Neural cell (in vitro differentiated cells): ENCODE data around the gene OR4D11. TPM values are rescaled to one million over a fixed set of nuclear protein-coding genes. Genes with fewer than 3 reads are reported as not detected.

ENCODE experiments used
- H2AFZ ChIP-seq: fragments of 200-600, 300-800 bp; sonication (generic), shearing (Covaris generic); 2 replicates; pipeline ENCODE4 v1.6.0; 2014; ENCODE audit warnings: low read depth, mild to moderate bottlenecking, antibody characterized with exemption, low read length, moderate library complexity
- H3F3A ChIP-seq: fragments of 200-600 bp; shearing (Covaris generic); 2 replicates; pipeline ENCODE4 v1.6.1; 2016; ENCODE audit warnings: mild to moderate bottlenecking, moderate library complexity, mixed read lengths, antibody characterized with exemption, low read length; ENCODE audit not compliant: insufficient read depth, poor library complexity, severe bottlenecking
- H3K27ac ChIP-seq: fragments of 200-600, 300-800 bp; sonication (generic), shearing (Covaris generic); 2 replicates; pipeline ENCODE4 v1.5.1; 2014; ENCODE audit warnings: mild to moderate bottlenecking, low read length, moderate library complexity
- H3K27me3 ChIP-seq: fragments of 300-800, 200-600 bp; sonication (generic), shearing (Covaris generic); 2 replicates; pipeline ENCODE4 v1.6.0; 2014; ENCODE audit warnings: mild to moderate bottlenecking, low read depth, low read length, moderate library complexity; ENCODE audit not compliant: insufficient read depth
- H3K36me3 ChIP-seq: fragments of 300-800, 200-600 bp; sonication (generic), shearing (Covaris generic); 2 replicates; pipeline ENCODE4 v1.5.1; 2014; ENCODE audit warnings: mild to moderate bottlenecking, antibody characterized with exemption, low read length, moderate library complexity; ENCODE audit not compliant: insufficient read depth
- H3K4me2 ChIP-seq: fragments of 300-800, 200-600 bp; sonication (generic), shearing (Covaris generic); 2 replicates; pipeline ENCODE4 v1.6.0; 2014; ENCODE audit warnings: mild to moderate bottlenecking, low read length
- H3K4me3 ChIP-seq: fragments of 300-800, 200-600 bp; sonication (generic), shearing (Covaris generic); 2 replicates; pipeline ENCODE4 v1.5.1; 2014; ENCODE audit warnings: mild to moderate bottlenecking, low read length, moderate library complexity
- H3K79me2 ChIP-seq: fragments of 200-600 bp; shearing (Covaris generic); replicated peaks from 2 replicates; pipeline ENCODE4 v1.6.0; 2014; ENCODE audit warnings: mild to moderate bottlenecking, low read length, moderate library complexity; ENCODE audit not compliant: insufficient read depth
- H3K9ac ChIP-seq: fragments of 300-800, 200-600 bp; sonication (generic), shearing (Covaris generic); 2 replicates; pipeline ENCODE4 v1.6.1; 2016; ENCODE audit warnings: mild to moderate bottlenecking, low read length, mixed read lengths
- H3K9me2 ChIP-seq: fragments of 200-600 bp; shearing (Covaris generic); 2 replicates; pipeline ENCODE4 v1.6.1; 2016; ENCODE audit warnings: mild to moderate bottlenecking, low read length, mixed read lengths; ENCODE audit not compliant: insufficient read depth
- H3K9me3 ChIP-seq: fragments of 200-600, 300-800 bp; sonication (generic), shearing (Covaris generic); 2 replicates; pipeline ENCODE4 v1.6.1; 2016; ENCODE audit warnings: mild to moderate bottlenecking, mixed run types, low read length, moderate library complexity, mixed read lengths
- H4K20me1 ChIP-seq: fragments of 200-600 bp; shearing (Covaris generic); 2 replicates; pipeline ENCODE4 v1.6.1; 2016; ENCODE audit warnings: mild to moderate bottlenecking, mixed run types; ENCODE audit not compliant: insufficient read depth
- CTCF ChIP-seq: fragments of 450-650 bp; IDR thresholded peaks from 2 replicates; pipeline ENCODE4 v1.5.1; 2014; ENCODE audit warnings: antibody characterized with exemption, mild to moderate bottlenecking, moderate library complexity; ENCODE audit not compliant: poor library complexity, severe bottlenecking
- EP300 ChIP-seq: fragments of 450-650 bp; conservative IDR thresholded peaks from 2 replicates; pipeline ENCODE4 v1.6.1; 2014; ENCODE audit warnings: antibody characterized with exemption, mild to moderate bottlenecking, moderate library complexity; ENCODE audit not compliant: poor library complexity, severe bottlenecking
- EZH2 ChIP-seq: fragments of 200-600, 300-800 bp; shearing (Covaris generic), sonication (generic); IDR thresholded peaks from 2 replicates; pipeline ENCODE4 v1.6.1; 2014; ENCODE audit warnings: antibody characterized with exemption, low read length, borderline replicate concordance, mild to moderate bottlenecking; ENCODE audit not compliant: insufficient read depth, poor library complexity, severe bottlenecking
- MXI1 ChIP-seq: fragments of 450-650 bp; conservative IDR thresholded peaks from 2 replicates; pipeline ENCODE4 v1.6.1; 2014; ENCODE audit warnings: antibody characterized with exemption, mild to moderate bottlenecking; ENCODE audit not compliant: poor library complexity, severe bottlenecking
- POLR2AphosphoS5 ChIP-seq: IDR thresholded peaks from 2 replicates; pipeline ENCODE4 v1.6.1; 2012
- RAD21 ChIP-seq: fragments of 450-650 bp; conservative IDR thresholded peaks from 2 replicates; pipeline ENCODE4 v1.6.1; 2014; ENCODE audit warnings: antibody characterized with exemption, mild to moderate bottlenecking, moderate library complexity
- SMC3 ChIP-seq: fragments of 450-650 bp; conservative IDR thresholded peaks from 2 replicates; pipeline ENCODE4 v1.6.1; 2014; ENCODE audit warnings: antibody characterized with exemption, mild to moderate bottlenecking, moderate library complexity; ENCODE audit not compliant: poor library complexity
- TAF1 ChIP-seq: IDR thresholded peaks from 2 replicates; pipeline ENCODE4 v1.6.1; 2012; ENCODE audit warnings: low read depth
- polyA plus RNA-seq: library from polyadenylated mRNA; depleted of rRNA; stranded (reverse); fragments of >200 nt; gene quantifications from 2 replicates; pipeline ENCODE4 v1.2.3, GENCODE V29; 2014
- TF ChIP-seq, protein P1 (sequence below): IDR thresholded peaks from 2 replicates; pipeline ENCODE4 v1.6.1; 2012; ENCODE audit warnings: borderline replicate concordance

The OR4D11 gene
- polyA plus RNA-seq, 1 donor from 2014 or later = not detected

DNA sequence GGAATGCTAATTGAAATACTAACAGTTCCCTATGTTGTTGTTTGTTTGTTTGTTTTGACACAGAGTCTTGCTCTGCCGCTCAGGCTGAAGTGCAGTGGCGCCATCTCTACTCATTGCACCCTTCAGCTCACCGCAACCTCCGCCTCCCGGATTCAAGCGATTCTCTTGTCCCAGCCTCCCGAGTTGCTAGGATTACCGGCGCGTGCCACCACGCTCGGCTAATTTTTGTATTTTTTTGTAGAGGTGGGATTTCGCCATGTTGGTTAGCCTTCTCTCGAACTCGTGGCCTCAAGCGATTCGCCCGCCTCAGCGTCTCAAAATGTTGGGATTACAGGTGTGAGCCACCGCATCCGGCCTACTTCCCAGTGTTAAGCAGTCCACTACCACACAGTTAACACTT lies 49.9 kb downstream of the OR4D11 start:
- Histone ChIP-seq H3K9me3 (no peaks in the 10 kb centered on the region), H3K27me3 (no peaks in the 10 kb centered on the region), H3F3A (peaks cover 12% of the 10 kb centered on the region), H3K9ac (no peak overlapping the region), H3K27ac (no peak overlapping the region), H3K9me2 (no peaks in the 10 kb centered on the region), H3K79me2 (no peaks in the 10 kb centered on the region), H3K36me3 (no peaks in the 10 kb centered on the region), H3K4me2 (no peak overlapping the region), H4K20me1 (no peaks in the 10 kb centered on the region), H3K4me3 (no peak overlapping the region), H2AFZ (no peak overlapping the region)
- no peak for TF ChIP-seq EZH2
- TF ChIP-seq TAF1 = no peak
- TF ChIP-seq SMC3 = no peak
- TF ChIP-seq MXI1 = no peak
- no peak for TF ChIP-seq EP300
- TF ChIP-seq, protein P1, sequence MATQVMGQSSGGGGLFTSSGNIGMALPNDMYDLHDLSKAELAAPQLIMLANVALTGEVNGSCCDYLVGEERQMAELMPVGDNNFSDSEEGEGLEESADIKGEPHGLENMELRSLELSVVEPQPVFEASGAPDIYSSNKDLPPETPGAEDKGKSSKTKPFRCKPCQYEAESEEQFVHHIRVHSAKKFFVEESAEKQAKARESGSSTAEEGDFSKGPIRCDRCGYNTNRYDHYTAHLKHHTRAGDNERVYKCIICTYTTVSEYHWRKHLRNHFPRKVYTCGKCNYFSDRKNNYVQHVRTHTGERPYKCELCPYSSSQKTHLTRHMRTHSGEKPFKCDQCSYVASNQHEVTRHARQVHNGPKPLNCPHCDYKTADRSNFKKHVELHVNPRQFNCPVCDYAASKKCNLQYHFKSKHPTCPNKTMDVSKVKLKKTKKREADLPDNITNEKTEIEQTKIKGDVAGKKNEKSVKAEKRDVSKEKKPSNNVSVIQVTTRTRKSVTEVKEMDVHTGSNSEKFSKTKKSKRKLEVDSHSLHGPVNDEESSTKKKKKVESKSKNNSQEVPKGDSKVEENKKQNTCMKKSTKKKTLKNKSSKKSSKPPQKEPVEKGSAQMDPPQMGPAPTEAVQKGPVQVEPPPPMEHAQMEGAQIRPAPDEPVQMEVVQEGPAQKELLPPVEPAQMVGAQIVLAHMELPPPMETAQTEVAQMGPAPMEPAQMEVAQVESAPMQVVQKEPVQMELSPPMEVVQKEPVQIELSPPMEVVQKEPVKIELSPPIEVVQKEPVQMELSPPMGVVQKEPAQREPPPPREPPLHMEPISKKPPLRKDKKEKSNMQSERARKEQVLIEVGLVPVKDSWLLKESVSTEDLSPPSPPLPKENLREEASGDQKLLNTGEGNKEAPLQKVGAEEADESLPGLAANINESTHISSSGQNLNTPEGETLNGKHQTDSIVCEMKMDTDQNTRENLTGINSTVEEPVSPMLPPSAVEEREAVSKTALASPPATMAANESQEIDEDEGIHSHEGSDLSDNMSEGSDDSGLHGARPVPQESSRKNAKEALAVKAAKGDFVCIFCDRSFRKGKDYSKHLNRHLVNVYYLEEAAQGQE = no peak
- no peak for TF ChIP-seq RAD21
- TF ChIP-seq POLR2AphosphoS5 = no peak
- TF ChIP-seq CTCF = no peak

Other genes starting within 250 kb of the OR4D11 start
- gene OR5AN1, start 144.7 kb upstream of the OR4D11 start, polyA plus RNA-seq = not detected in 2 replicates
- not detected in 2 replicates for gene OR5A2, start 77.2 kb upstream of the OR4D11 start, polyA plus RNA-seq
- not detected in 2 replicates for gene OR5A1, start 67.1 kb upstream of the OR4D11 start, polyA plus RNA-seq
- not detected in 2 replicates for gene OR4D6, start 46.6 kb upstream of the OR4D11 start, polyA plus RNA-seq
- gene OR4D10, start 30.3 kb upstream of the OR4D11 start, polyA plus RNA-seq = not detected in 2 replicates
- not detected in 2 replicates for gene OR4D9, start 8.0 kb downstream of the OR4D11 start, polyA plus RNA-seq
- 24.4 and 25.7 TPM in 2 replicates for gene OSBP, start 112.2 kb downstream of the OR4D11 start, polyA plus RNA-seq
- 3.2 and 3.4 TPM in 2 replicates for gene PATL1, start 165.5 kb downstream of the OR4D11 start, polyA plus RNA-seq
- not detected in 2 replicates for gene OR10V1, start 210.3 kb downstream of the OR4D11 start, polyA plus RNA-seq